HepG2 (cell line): ENCODE results near the gene FKBP5. TPM values are rescaled to one million over a fixed set of nuclear protein-coding genes. Genes with fewer than 3 reads are reported as not detected.
A peak's percentile ranks its signal among the peaks of the same experiment; 100 is the strongest.

Experiments
- ATF7-NPFF ChIP-seq: sonication (generic); formaldehyde crosslinking; IDR thresholded peaks from 2 replicates; pipeline ENCODE4 v1.8.1; 2023; ENCODE audit warnings: mild to moderate bottlenecking, low read depth, missing genetic modification reagents, moderate library complexity
- BCL6 ChIP-seq: IDR thresholded peaks from 2 replicates; pipeline ENCODE4 v1.6.1; 2016; ENCODE audit warnings: missing genetic modification reagents, missing compliant biosample characterization
- CEBPG ChIP-seq: IDR thresholded peaks from 2 replicates; pipeline ENCODE4 v1.6.1; 2016
- FOXC1 ChIP-seq: sonication (generic); formaldehyde crosslinking; IDR thresholded peaks from 2 replicates; pipeline ENCODE4 v1.8.0; 2022; ENCODE audit warnings: mild to moderate bottlenecking, missing genetic modification reagents, borderline replicate concordance
- KDM6A ChIP-seq: IDR thresholded peaks from 2 replicates; pipeline ENCODE4 v1.6.1; 2016; ENCODE audit warnings: low read depth
- NCOA2 ChIP-seq: sonication (generic); formaldehyde crosslinking; IDR thresholded peaks from 2 replicates; pipeline ENCODE4 v1.8.0; 2022; ENCODE audit warnings: inconsistent platforms
- RELA ChIP-seq: sonication (generic); formaldehyde crosslinking; IDR thresholded peaks from 2 replicates; pipeline ENCODE4 v1.4.0; 2020; ENCODE audit warnings: missing genetic modification reagents
- SKI ChIP-seq: fragments of 450-650 bp; IDR thresholded peaks from one replicate; pipeline ENCODE4 v1.6.1; 2018; ENCODE audit warnings: mild to moderate bottlenecking; ENCODE audit not compliant: partially characterized antibody
- STAT5B ChIP-seq: sonication (generic); formaldehyde crosslinking; IDR thresholded peaks from 2 replicates; pipeline ENCODE4 v1.4.0; 2020; ENCODE audit warnings: missing genetic modification reagents
- WIZ ChIP-seq: sonication (generic); formaldehyde crosslinking; IDR thresholded peaks from 2 replicates; pipeline ENCODE4 v1.5.1; 2020; ENCODE audit warnings: mild to moderate bottlenecking, missing genetic modification reagents
- ZFP36L2 ChIP-seq: sonication (generic); formaldehyde crosslinking; IDR thresholded peaks from 2 replicates; pipeline ENCODE4 v1.4.0; 2020; ENCODE audit warnings: missing genetic modification reagents
- ZFP62 ChIP-seq: sonication (generic); formaldehyde crosslinking; IDR thresholded peaks from 2 replicates; pipeline ENCODE4 v1.4.0; 2020; ENCODE audit warnings: missing genetic modification reagents
- ZNF337 ChIP-seq: sonication (generic); formaldehyde crosslinking; IDR thresholded peaks from 2 replicates; pipeline ENCODE4 v1.5.1; 2020; ENCODE audit warnings: missing genetic modification reagents, low read depth, mild to moderate bottlenecking, borderline replicate concordance
- ZNF605 ChIP-seq: sonication (generic); formaldehyde crosslinking; IDR thresholded peaks from 2 replicates; pipeline ENCODE4 v1.8.0; 2022; ENCODE audit warnings: mild to moderate bottlenecking, missing genetic modification reagents
- ZNF720 ChIP-seq: sonication (generic); formaldehyde crosslinking; IDR thresholded peaks from 2 replicates; pipeline ENCODE4 v1.4.0; 2020; ENCODE audit warnings: missing genetic modification reagents
- ZSCAN20 ChIP-seq: sonication (generic); formaldehyde crosslinking; IDR thresholded peaks from 2 replicates; pipeline ENCODE4 v1.4.0; 2020; ENCODE audit warnings: missing genetic modification reagents, mild to moderate bottlenecking, borderline replicate concordance
- polyA plus RNA-seq, 8 experiments: library from polyadenylated mRNA; depleted of rRNA in 3 of 8; stranded (reverse) in 7 of 8; unstranded in 1 of 8; fragments of >200 nt; fragmentation: Illumina TruSeq in 4 of 8; extraction: Trizol in 4 of 8; gene quantifications; 2 replicates each; pipeline versions ENCODE4 v1.2.1 to v1.2.3, GENCODE V29; 2011 to 2016; ENCODE audit warnings: low read depth in 4 of 8, missing spikeins in 1 of 8, mixed read lengths in 1 of 8; ENCODE audit not compliant: insufficient read depth in 1 of 8
- total RNA-seq, 5 experiments: library from RNA; depleted of rRNA; stranded (reverse); fragments of >200 nt; fragmentation: Illumina TruSeq; extraction: Trizol; gene quantifications; 2 replicates each; pipeline ENCODE4 v1.2.3, GENCODE V29; 2016; ENCODE audit warnings: low read depth in 1 of 5
- TF ChIP-seq, protein P1 (sequence below): sonication (generic); formaldehyde crosslinking; IDR thresholded peaks from 2 replicates; pipeline ENCODE4 v1.5.1; 2020; ENCODE audit warnings: missing genetic modification reagents, mild to moderate bottlenecking, borderline replicate concordance
- TF ChIP-seq, protein P2 (sequence below): sonication (generic); formaldehyde crosslinking; IDR thresholded peaks from 2 replicates; pipeline ENCODE4 v1.8.0; 2023; ENCODE audit warnings: mild to moderate bottlenecking, missing genetic modification reagents
- TF ChIP-seq, protein P3 (sequence below): sonication (generic); formaldehyde crosslinking; IDR thresholded peaks from 2 replicates; pipeline ENCODE4 v1.8.1; 2022; ENCODE audit warnings: mild to moderate bottlenecking, missing genetic modification reagents

Gene FKBP5
- total and polyA plus RNA-seq, 2 of the 13 experiments (the other 11 are each of a cell fraction or from before 2014, with no cell fraction given) = 8.0 to 17.4 TPM

DNA sequence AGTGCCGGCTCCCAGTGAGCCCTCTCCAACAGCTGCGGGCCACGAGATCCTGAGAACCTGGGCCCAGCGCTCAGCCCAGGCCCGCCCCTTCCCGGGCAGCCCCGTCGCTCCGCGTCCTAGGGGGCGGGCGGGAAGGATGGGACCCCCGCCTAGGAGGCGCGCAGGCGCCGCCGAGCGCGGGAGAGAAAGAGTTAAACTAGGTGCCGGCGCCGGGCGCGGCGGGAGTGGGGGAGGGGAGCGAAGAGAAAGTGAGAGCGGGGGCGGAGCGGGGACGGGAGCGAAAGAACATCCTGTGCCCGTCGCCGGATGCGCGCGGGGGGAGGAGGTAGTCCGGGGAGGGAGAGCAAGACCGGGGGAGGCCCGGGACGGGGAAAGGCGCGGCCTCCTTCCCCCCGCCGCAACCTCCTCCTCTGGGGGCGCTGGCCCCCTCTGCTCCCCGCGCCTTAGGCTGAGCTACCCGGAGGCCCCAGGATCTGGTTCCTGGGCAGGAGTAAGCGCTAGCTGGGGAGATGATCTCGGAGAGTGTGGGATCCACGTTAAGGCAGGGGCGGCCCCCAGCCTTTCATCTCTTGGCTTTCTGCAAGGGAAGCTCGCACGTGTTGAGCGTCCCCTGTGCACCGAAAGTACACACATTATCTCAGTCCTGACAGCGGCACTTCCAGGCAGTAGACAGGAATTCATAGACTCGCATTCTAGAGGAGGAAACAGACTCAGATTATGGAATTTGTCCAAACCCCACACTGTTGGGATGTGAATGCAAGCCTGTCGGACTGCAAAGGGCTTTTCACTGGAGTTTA lies 43.2 kb upstream of the FKBP5 start (continued):
- TF ChIP-seq, protein P1, sequence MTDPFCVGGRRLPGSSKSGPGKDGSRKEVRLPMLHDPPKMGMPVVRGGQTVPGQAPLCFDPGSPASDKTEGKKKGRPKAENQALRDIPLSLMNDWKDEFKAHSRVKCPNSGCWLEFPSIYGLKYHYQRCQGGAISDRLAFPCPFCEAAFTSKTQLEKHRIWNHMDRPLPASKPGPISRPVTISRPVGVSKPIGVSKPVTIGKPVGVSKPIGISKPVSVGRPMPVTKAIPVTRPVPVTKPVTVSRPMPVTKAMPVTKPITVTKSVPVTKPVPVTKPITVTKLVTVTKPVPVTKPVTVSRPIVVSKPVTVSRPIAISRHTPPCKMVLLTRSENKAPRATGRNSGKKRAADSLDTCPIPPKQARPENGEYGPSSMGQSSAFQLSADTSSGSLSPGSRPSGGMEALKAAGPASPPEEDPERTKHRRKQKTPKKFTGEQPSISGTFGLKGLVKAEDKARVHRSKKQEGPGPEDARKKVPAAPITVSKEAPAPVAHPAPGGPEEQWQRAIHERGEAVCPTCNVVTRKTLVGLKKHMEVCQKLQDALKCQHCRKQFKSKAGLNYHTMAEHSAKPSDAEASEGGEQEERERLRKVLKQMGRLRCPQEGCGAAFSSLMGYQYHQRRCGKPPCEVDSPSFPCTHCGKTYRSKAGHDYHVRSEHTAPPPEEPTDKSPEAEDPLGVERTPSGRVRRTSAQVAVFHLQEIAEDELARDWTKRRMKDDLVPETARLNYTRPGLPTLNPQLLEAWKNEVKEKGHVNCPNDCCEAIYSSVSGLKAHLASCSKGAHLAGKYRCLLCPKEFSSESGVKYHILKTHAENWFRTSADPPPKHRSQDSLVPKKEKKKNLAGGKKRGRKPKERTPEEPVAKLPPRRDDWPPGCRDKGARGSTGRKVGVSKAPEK = no peak
- TF ChIP-seq ZNF337 (CRISPR knock-in tag) = no peak
- TF ChIP-seq, protein P2, sequence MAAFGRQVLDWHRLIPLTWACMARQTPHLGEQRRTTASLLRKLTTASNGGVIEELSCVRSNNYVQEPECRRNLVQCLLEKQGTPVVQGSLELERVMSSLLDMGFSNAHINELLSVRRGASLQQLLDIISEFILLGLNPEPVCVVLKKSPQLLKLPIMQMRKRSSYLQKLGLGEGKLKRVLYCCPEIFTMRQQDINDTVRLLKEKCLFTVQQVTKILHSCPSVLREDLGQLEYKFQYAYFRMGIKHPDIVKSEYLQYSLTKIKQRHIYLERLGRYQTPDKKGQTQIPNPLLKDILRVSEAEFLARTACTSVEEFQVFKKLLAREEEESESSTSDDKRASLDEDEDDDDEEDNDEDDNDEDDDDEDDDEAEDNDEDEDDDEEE (CRISPR knock-in tag) = 0 out of 2 replicates have a peak, but pooled peaks have one; percentile 56
- TF ChIP-seq ZNF605 = no peak
- TF ChIP-seq RELA (CRISPR knock-in tag) = no peak
- TF ChIP-seq, protein P3, sequence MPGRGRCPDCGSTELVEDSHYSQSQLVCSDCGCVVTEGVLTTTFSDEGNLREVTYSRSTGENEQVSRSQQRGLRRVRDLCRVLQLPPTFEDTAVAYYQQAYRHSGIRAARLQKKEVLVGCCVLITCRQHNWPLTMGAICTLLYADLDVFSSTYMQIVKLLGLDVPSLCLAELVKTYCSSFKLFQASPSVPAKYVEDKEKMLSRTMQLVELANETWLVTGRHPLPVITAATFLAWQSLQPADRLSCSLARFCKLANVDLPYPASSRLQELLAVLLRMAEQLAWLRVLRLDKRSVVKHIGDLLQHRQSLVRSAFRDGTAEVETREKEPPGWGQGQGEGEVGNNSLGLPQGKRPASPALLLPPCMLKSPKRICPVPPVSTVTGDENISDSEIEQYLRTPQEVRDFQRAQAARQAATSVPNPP = peak; percentile 49; the same call in 1 of the 2 replicates
- TF ChIP-seq ZFP62 = no peak
- TF ChIP-seq KDM6A (CRISPR knock-in tag) = peak; percentile 60; the same call in 1 of the 2 replicates
- peak; percentile 69 for TF ChIP-seq SKI
- TF ChIP-seq NCOA2 (CRISPR knock-in tag) = peak; percentile 67; the same call in 1 of the 2 replicates
- TF ChIP-seq FOXC1 (CRISPR knock-in tag) = peak; percentile 90
- TF ChIP-seq CEBPG (CRISPR knock-in tag) = no peak; the same call in 1 of the 2 replicates
- TF ChIP-seq STAT5B (CRISPR knock-in tag) = 0 out of 2 replicates have a peak, but pooled peaks have one; percentile 11
- TF ChIP-seq BCL6 (CRISPR knock-in tag) = peak; percentile 74; the same call in 1 of the 2 replicates
- peak; percentile 74; the same call in 1 of the 2 replicates for TF ChIP-seq WIZ (CRISPR knock-in tag)
- peak; percentile 60; the same call in 1 of the 2 replicates for TF ChIP-seq ZSCAN20 (CRISPR knock-in tag)
- TF ChIP-seq ATF7-NPFF (CRISPR knock-in tag) = no peak
- no peak for TF ChIP-seq ZNF720 (CRISPR knock-in tag)
- no peak for TF ChIP-seq ZFP36L2 (CRISPR knock-in tag)
